ENCODE data around the gene CCNDBP1. TPM values are rescaled to one million over a fixed set of nuclear protein-coding genes. Genes with fewer than 3 reads are reported as not detected.
A peak's percentile ranks its signal among the peaks of the same experiment; 100 is the strongest.

The CCNDBP1 gene
- polyA plus RNA-seq, 1 of the 3 experiments (the other 2 are of a cell fraction), result 63.6 TPM

GRCh38 chr15:43212299-43212698 lies 27.1 kb downstream of the CCNDBP1 start:
- POLR2A ChIA-PET, result no interaction called here

GRCh38 chr15:43212951-43213350 lies 27.7 kb downstream of the CCNDBP1 start:
- Histone ChIP-seq H4K20me1 (ENCODE audit: insufficient read depth) (no peaks in the 10 kb centered on the region), H3K4me3 (ENCODE audit: low read depth in 2 of 2, low read length in 1 of 2) (no peak overlapping the region), H3K9me3 (no peaks in the 10 kb centered on the region), H3K27me3 (ENCODE audit: insufficient read depth) (peaks cover 8% of the 10 kb centered on the region; the same call in 1 of the 2 replicates), H3K4me1 (ENCODE audit: control insufficient read depth in 1 of 2, insufficient read depth in 2 of 2, low read depth in 1 of 2, low read length in 1 of 2) (peaks cover 0 to 12% of the 10 kb centered on the region in 2 experiments; a peak in 1 of 4 replicates), H3K36me3 (replicated peaks in 1 of 2; ENCODE audit: control insufficient read depth in 1 of 2, insufficient read depth in 2 of 2, low read length in 1 of 2) (no peaks in the 10 kb centered on the region), H3K4me2 (no peak overlapping the region), H3K27ac (ENCODE audit: low read depth in 2 of 2, low read length in 1 of 2) (no peak overlapping the region), H3K9me2 (no peaks in the 10 kb centered on the region), H2AFZ (ENCODE audit: low read depth) (no peak overlapping the region), H3F3A (replicated peaks; ENCODE audit: insufficient read depth) (no peaks in the 10 kb centered on the region), H3K79me2 (ENCODE audit: insufficient read depth) (no peaks in the 10 kb centered on the region), H3K9ac (no peak overlapping the region)
- CTCF ChIA-PET, result interaction anchor here (0.6 to 11.9 kb wide), 7 partner anchors 9 to 87 kb away, joined by 3 to 70 read pairs (median 7); no protein-coding TSS in a partner anchor
- TF ChIP-seq CHD2 (IDR thresholded peaks at IDR 0.05; ENCODE audit: low read length, partially characterized antibody) (no peak), RFX5 (IDR thresholded peaks at IDR 0.05; ENCODE audit: low read length) (no peak), RXRA (IDR thresholded peaks at IDR 0.05; ENCODE audit: borderline replicate concordance, low read depth) (no peak), FOSL2 (IDR thresholded peaks at IDR 0.05; ENCODE audit: borderline replicate concordance, low read depth) (no peak)
- POLR2A ChIA-PET, result no interaction called here
- DNase-seq, result no peak

More at GRCh38 chr15:43212299-43212698, 27.1 kb downstream of the CCNDBP1 start:
- Histone ChIP-seq H3K36me3 (replicated peaks in 1 of 2; ENCODE audit: control insufficient read depth in 1 of 2, insufficient read depth in 2 of 2, low read length in 1 of 2) (no peaks in the 10 kb centered on the region), H3K9me2 (no peaks in the 10 kb centered on the region), H3K27ac (ENCODE audit: low read depth in 2 of 2, low read length in 1 of 2) (peak overlapping the region in 1 of 2 experiments; percentile 19; a peak in 1 of 4 replicates), H2AFZ (ENCODE audit: low read depth) (no peak overlapping the region), H4K20me1 (ENCODE audit: insufficient read depth) (no peaks in the 10 kb centered on the region), H3K9ac (no peak overlapping the region), H3K79me2 (ENCODE audit: insufficient read depth) (no peaks in the 10 kb centered on the region), H3K4me2 (no peak overlapping the region), H3K4me3 (ENCODE audit: low read depth in 2 of 2, low read length in 1 of 2) (no peak overlapping the region), H3K4me1 (ENCODE audit: control insufficient read depth in 1 of 2, insufficient read depth in 2 of 2, low read depth in 1 of 2, low read length in 1 of 2) (peaks cover 0 to 12% of the 10 kb centered on the region in 2 experiments; a peak in 1 of 4 replicates), H3K27me3 (ENCODE audit: insufficient read depth) (peaks cover 8% of the 10 kb centered on the region; the same call in 1 of the 2 replicates), H3F3A (replicated peaks; ENCODE audit: insufficient read depth) (no peaks in the 10 kb centered on the region), H3K9me3 (no peaks in the 10 kb centered on the region)
- WGBS (ENCODE audit: low lambda C conversion rate), result 34% methylated on average over 8 of the region's 8 CpGs
- TF ChIP-seq RFX5 (IDR thresholded peaks at IDR 0.05; ENCODE audit: low read length) (no peak), EP300 (IDR thresholded peaks at IDR 0.05; ENCODE audit: borderline replicate concordance in 1 of 2, low read depth in 1 of 2, low read length in 1 of 2) (0 out of 4 replicates have a peak, but pooled peaks of 1 of the 2 experiments have one; percentile 30), CHD2 (IDR thresholded peaks at IDR 0.05; ENCODE audit: low read length, partially characterized antibody) (peak; percentile 52), RCOR1 (IDR thresholded peaks at IDR 0.05; ENCODE audit: low read length) (peak; percentile 62; the same call in 1 of the 2 replicates), NFIC (IDR thresholded peaks at IDR 0.05; ENCODE audit: borderline replicate concordance) (no peak), FOXM1 (IDR thresholded peaks at IDR 0.05; ENCODE audit: low read depth) (no peak), USF1 (IDR thresholded peaks at IDR 0.05; ENCODE audit: borderline replicate concordance, low read depth) (no peak), GABPA (IDR thresholded peaks at IDR 0.05; ENCODE audit: low read depth) (no peak), GATA2 (CRISPR knock-in tag; IDR thresholded peaks at IDR 0.05) (0 out of 2 replicates have a peak, but pooled peaks have one; percentile 18)
- CTCF ChIA-PET, result interaction anchor here (1.2 to 11.9 kb wide), 6 partner anchors 8 to 73 kb away, joined by 3 to 70 read pairs (median 16); no protein-coding TSS in a partner anchor
- DNase-seq, result peak; percentile 75
